UCSD-AML1 (cell line): ENCODE results near the gene LITAF.
A peak's percentile ranks its signal among the peaks of the same experiment; 100 is the strongest.
"Not testable (repeated sequence)": the region's sequence is repeated elsewhere in the genome, so short reads cannot be mapped to it uniquely, and the experiment has no call there.

Source experiments
- DNase-seq: peaks from one replicate; lab custom pipeline; 2025; ENCODE audit not compliant: unreplicated experiment; lab: John Stamatoyannopoulos, UW

Gene LITAF

GRCh38 chr16:11601425-11601824, 14.7 kb upstream of the LITAF start:
- no peak for DNase-seq

GRCh38 chr16:11599579-11599978, 12.9 kb upstream of the LITAF start:
- DNase-seq: no peak

- DNase-seq: no peak
Measured at GRCh38 chr16:11597235-11598095, 10.7 kb upstream of the LITAF start.

GRCh38 chr16:11596572-11597226, 10.0 kb upstream of the LITAF start:
- no peak for DNase-seq

- DNase-seq: no peak
Measured at GRCh38 chr16:11593581-11593980, 6.9 kb upstream of the LITAF start.

- DNase-seq: not testable (repeated sequence)
Measured at GRCh38 chr16:11593076-11593475, 6.4 kb upstream of the LITAF start.

GRCh38 chr16:11591630-11592029, 4.9 kb upstream of the LITAF start:
- not testable (repeated sequence) for DNase-seq

- DNase-seq: no peak
Measured at GRCh38 chr16:11589198-11589550, 2.5 kb upstream of the LITAF start.

GRCh38 chr16:11588321-11589197, 1.8 kb upstream of the LITAF start:
- DNase-seq: no peak

GRCh38 chr16:11587643-11588247, 1.0 kb upstream of the LITAF start:
- DNase-seq: no peak

- DNase-seq: no peak
Measured at GRCh38 chr16:11586378-11586855, 302 bp downstream of the LITAF start.

GRCh38 chr16:11585460-11586377, 1.0 kb downstream of the LITAF start:
- DNase-seq: peak; percentile 29

- DNase-seq: no peak
Measured at GRCh38 chr16:11583889-11584565, 2.7 kb downstream of the LITAF start.

GRCh38 chr16:11583166-11583565, 3.6 kb downstream of the LITAF start:
- DNase-seq: no peak

GRCh38 chr16:11582157-11582814, 4.4 kb downstream of the LITAF start:
- no peak for DNase-seq

- no peak for DNase-seq
Measured at GRCh38 chr16:11581678-11582077, 5.0 kb downstream of the LITAF start.

- no peak for DNase-seq
Measured at GRCh38 chr16:11580451-11581086, 6.2 kb downstream of the LITAF start.

- DNase-seq: not testable (repeated sequence)
Measured at GRCh38 chr16:11577290-11577660, 9.4 kb downstream of the LITAF start.
